ENCODE data around the gene MLLT1. TPM values are rescaled to one million over a fixed set of nuclear protein-coding genes. Genes with fewer than 3 reads are reported as not detected.

Gene MLLT1
- total and polyA plus RNA-seq, 10 of the 15 experiments (the other 5 are each of a cell fraction or from before 2014, with no cell fraction given) = 0.16 to 61.1 (median 8.5) TPM

GRCh38 chr19:6204866-6205723 is 74.7 kb downstream of the MLLT1 start:
- no peaks in the 10 kb centered on the region for H3K27me3 ChIP-seq (replicated peaks in 1 of 2; ENCODE audit: control insufficient read depth in 2 of 2, insufficient read depth in 2 of 2, low read length in 1 of 2)
- RAD21 ChIA-PET (ENCODE audit: unreplicated experiment) = interaction anchor here (0.6 kb wide), 2 partner anchors 24 to 40 kb away, joined by 3 to 4 read pairs; no protein-coding TSS in a partner anchor
- no peak overlapping the region for H3K27ac ChIP-seq (ENCODE audit: control insufficient read depth, insufficient read depth)
- H2AFZ ChIP-seq (ENCODE audit: control insufficient read depth, low read depth, low read length) = no peak overlapping the region
- no peaks in the 10 kb centered on the region for H4K20me1 ChIP-seq (ENCODE audit: control insufficient read depth, insufficient read depth)
- 85% methylated on average over 17 of the region's 19 CpGs for WGBS (ENCODE audit: insufficient coverage, insufficient replicate concordance, low lambda C conversion rate, missing lambda C conversion rate)
- POLR2A ChIA-PET = interaction anchor here (0.7 kb wide), 2 partner anchors 24 to 722 kb away, joined by 4 read pairs; no protein-coding TSS in a partner anchor
- intact Hi-C loops (cut with micrococcal nuclease; ENCODE audit: unreplicated experiment) (no loop called here), in situ Hi-C loops (cut with MboI) (no loop called here)
- BruUV-seq (replicated peaks) = no TSS peak
- no peak for FAIRE-seq
- H3K9ac ChIP-seq (ENCODE audit: control insufficient read depth, insufficient read depth, low read length) = no peak overlapping the region
- SMC1A ChIA-PET (ENCODE audit: uncharacterized antibody, unreplicated experiment) = interaction anchor here (0.6 kb wide), 1 partner anchor 79 kb away, joined by 4 read pairs; no protein-coding TSS in a partner anchor
- no peak overlapping the region for H3K4me3 ChIP-seq
- CTCF ChIA-PET = interaction anchor here (1.2 to 2.1 kb wide), 2 partner anchors 14 to 80 kb away, joined by 3 to 11 read pairs; no protein-coding TSS in a partner anchor
- H3K36me3 ChIP-seq (ENCODE audit: control insufficient read depth in 2 of 2, insufficient read depth in 2 of 2, low read length in 1 of 2) = no peaks in the 10 kb centered on the region
- no peaks in the 10 kb centered on the region for H3K79me2 ChIP-seq (ENCODE audit: control insufficient read depth, insufficient read depth, low read length)
- DNase-seq (ENCODE audit: low read depth, low spot score) = no peak
- ATAC-seq = no peak
- no peak for TF ChIP-seq CREM (IDR thresholded peaks at IDR 0.05; ENCODE audit: low read depth)
- TF ChIP-seq ATF7 (IDR thresholded peaks at IDR 0.05; ENCODE audit: low read depth) = no peak
- no peaks in the 10 kb centered on the region for H3K9me3 ChIP-seq (replicated peaks; ENCODE audit: control insufficient read depth, insufficient read depth, low read length)
- H3K4me2 ChIP-seq (ENCODE audit: control insufficient read depth, insufficient read depth) = no peak overlapping the region
- H3K4me1 ChIP-seq (ENCODE audit: control insufficient read depth, insufficient read depth, low read length) = peaks cover 10% of the 10 kb centered on the region

- 58% methylated on average over 6 of the region's 6 CpGs for WGBS (ENCODE audit: insufficient coverage, insufficient replicate concordance, low lambda C conversion rate, missing lambda C conversion rate)
- in situ Hi-C loops (cut with MboI) (no loop called here), intact Hi-C loops (cut with micrococcal nuclease; ENCODE audit: unreplicated experiment) (no loop called here)
- no peak for DNase-seq (ENCODE audit: low read depth, low spot score)
- H3K9ac ChIP-seq (ENCODE audit: control insufficient read depth, insufficient read depth, low read length) = no peak overlapping the region
- BruUV-seq (replicated peaks) = no TSS peak
- no peaks in the 10 kb centered on the region for H3K9me3 ChIP-seq (replicated peaks; ENCODE audit: control insufficient read depth, insufficient read depth, low read length)
- no peak for FAIRE-seq
- ChIA-PET POLR2A (interaction anchor here (0.7 kb wide), 1 partner anchor 25 kb away, joined by 4 read pairs; no protein-coding TSS in a partner anchor), CTCF (interaction anchor here (1.4 to 2.1 kb wide), 3 partner anchors 15 to 659 kb away, joined by 4 to 11 read pairs (median 4); no protein-coding TSS in a partner anchor), SMC1A (ENCODE audit: uncharacterized antibody, unreplicated experiment) (interaction anchor here (1.3 kb wide), 1 partner anchor 15 kb away, joined by 9 read pairs; no protein-coding TSS in a partner anchor), RAD21 (ENCODE audit: unreplicated experiment) (interaction anchor here (1.1 to 1.6 kb wide), 2 partner anchors 15 to 78 kb away, joined by 4 to 6 read pairs; no protein-coding TSS in a partner anchor)
- H3K27ac ChIP-seq (ENCODE audit: control insufficient read depth, insufficient read depth) = no peak overlapping the region
- H4K20me1 ChIP-seq (ENCODE audit: control insufficient read depth, insufficient read depth) = no peaks in the 10 kb centered on the region
- H3K79me2 ChIP-seq (ENCODE audit: control insufficient read depth, insufficient read depth, low read length) = peaks cover under 1% of the 10 kb centered on the region; the same call in 1 of the 2 replicates
- no peak overlapping the region for H3K4me3 ChIP-seq
- no peaks in the 10 kb centered on the region for H3K27me3 ChIP-seq (replicated peaks in 1 of 2; ENCODE audit: control insufficient read depth in 2 of 2, insufficient read depth in 2 of 2, low read length in 1 of 2)
- TF ChIP-seq WRNIP1 (IDR thresholded peaks at IDR 0.05; ENCODE audit: borderline replicate concordance, low read depth, low read length) = no peak
- H3K4me2 ChIP-seq (ENCODE audit: control insufficient read depth, insufficient read depth) = no peak overlapping the region; the same call in 1 of the 2 replicates
- peaks cover 10% of the 10 kb centered on the region for H3K4me1 ChIP-seq (ENCODE audit: control insufficient read depth, insufficient read depth, low read length)
- H2AFZ ChIP-seq (ENCODE audit: control insufficient read depth, low read depth, low read length) = no peak overlapping the region; the same call in 1 of the 2 replicates
- ATAC-seq = no peak
- no peaks in the 10 kb centered on the region for H3K36me3 ChIP-seq (ENCODE audit: control insufficient read depth in 2 of 2, insufficient read depth in 2 of 2, low read length in 1 of 2)
Observed at GRCh38 chr19:6204212-6204611, 75.6 kb downstream of the MLLT1 start.
